Prostate gland (tissue), 2 donors: ENCODE results near the gene PDPK1. TPM values are rescaled to one million over a fixed set of nuclear protein-coding genes. Genes with fewer than 3 reads are reported as not detected.

Source experiments
- DNase-seq: peaks from one replicate; pipeline ENCODE4 v3.0.0-alpha.2; 2019; ENCODE audit warnings: low spot score
- H3K27ac ChIP-seq, 2 donors: fragments of 200-600 bp; sonication (generic); 2 replicates each; pipeline ENCODE4 v1.5.1; 2017 to 2019
- H3K27me3 ChIP-seq: fragments of 200-600 bp; sonication (generic); replicated peaks from 2 replicates; pipeline ENCODE4 v1.5.1; 2019; ENCODE audit not compliant: insufficient read depth
- H3K36me3 ChIP-seq, 2 donors: fragments of 200-600 bp; sonication (generic); 1 replicate in 1 of 2; 2 replicates in 1 of 2; pipeline versions ENCODE4 v1.5.1 to v1.8.1; 2017 to 2019
- H3K4me1 ChIP-seq: fragments of 200-600 bp; sonication (generic); replicated peaks from 2 replicates; pipeline ENCODE4 v1.5.1; 2019
- H3K4me3 ChIP-seq, 2 donors: fragments of 200-600 bp; sonication (generic); 2 replicates each; pipeline ENCODE4 v1.5.1; 2017 to 2019
- H3K9me3 ChIP-seq: fragments of 200-600 bp; sonication (generic); 2 replicates; pipeline ENCODE4 v1.5.1; 2017
- POLR2A ChIP-seq: fragments of 450-650 bp; IDR thresholded peaks from one replicate; pipeline ENCODE4 v1.6.1; 2016; ENCODE audit warnings: antibody characterized with exemption, mild to moderate bottlenecking
- POLR2AphosphoS5 ChIP-seq: sonication (generic); formaldehyde crosslinking; IDR thresholded peaks from one replicate; pipeline ENCODE4 v1.6.1; 2017; ENCODE audit warnings: antibody characterized with exemption
- WGBS: methylation state at CpG from one replicate; pipeline ENCODE4 v1.1.5; 2018; 5-methylcytosine and 5-hydroxymethylcytosine counted together
- intact Hi-C: fragments of 100-400 bp; cut with DNase I; formaldehyde crosslinking; loops from one replicate; pipeline ENCODE4 v1.14.2; 2022
- total RNA-seq, 2 donors: library from RNA; depleted of rRNA; stranded (reverse); fragments of >200 nt; gene quantifications; one replicate each; pipeline ENCODE4 v1.1.0, GENCODE V29; 2016
- TF ChIP-seq, protein P1 (sequence below), 4 experiments: fragments of 200-600 bp in 2 of 4; fragments of 450-650 bp in 2 of 4; sonication (generic) in 2 of 4; IDR thresholded peaks; 1 replicate in 3 of 4; 2 replicates in 1 of 4; pipeline ENCODE4 v1.5.1; 2016 to 2019; ENCODE audit warnings: antibody characterized with exemption in 4 of 4, mild to moderate bottlenecking in 2 of 4, moderate library complexity in 2 of 4

Gene PDPK1
- total RNA-seq, 2 donors from 2014 or later, result 33.1 to 73.2 TPM

DNA sequence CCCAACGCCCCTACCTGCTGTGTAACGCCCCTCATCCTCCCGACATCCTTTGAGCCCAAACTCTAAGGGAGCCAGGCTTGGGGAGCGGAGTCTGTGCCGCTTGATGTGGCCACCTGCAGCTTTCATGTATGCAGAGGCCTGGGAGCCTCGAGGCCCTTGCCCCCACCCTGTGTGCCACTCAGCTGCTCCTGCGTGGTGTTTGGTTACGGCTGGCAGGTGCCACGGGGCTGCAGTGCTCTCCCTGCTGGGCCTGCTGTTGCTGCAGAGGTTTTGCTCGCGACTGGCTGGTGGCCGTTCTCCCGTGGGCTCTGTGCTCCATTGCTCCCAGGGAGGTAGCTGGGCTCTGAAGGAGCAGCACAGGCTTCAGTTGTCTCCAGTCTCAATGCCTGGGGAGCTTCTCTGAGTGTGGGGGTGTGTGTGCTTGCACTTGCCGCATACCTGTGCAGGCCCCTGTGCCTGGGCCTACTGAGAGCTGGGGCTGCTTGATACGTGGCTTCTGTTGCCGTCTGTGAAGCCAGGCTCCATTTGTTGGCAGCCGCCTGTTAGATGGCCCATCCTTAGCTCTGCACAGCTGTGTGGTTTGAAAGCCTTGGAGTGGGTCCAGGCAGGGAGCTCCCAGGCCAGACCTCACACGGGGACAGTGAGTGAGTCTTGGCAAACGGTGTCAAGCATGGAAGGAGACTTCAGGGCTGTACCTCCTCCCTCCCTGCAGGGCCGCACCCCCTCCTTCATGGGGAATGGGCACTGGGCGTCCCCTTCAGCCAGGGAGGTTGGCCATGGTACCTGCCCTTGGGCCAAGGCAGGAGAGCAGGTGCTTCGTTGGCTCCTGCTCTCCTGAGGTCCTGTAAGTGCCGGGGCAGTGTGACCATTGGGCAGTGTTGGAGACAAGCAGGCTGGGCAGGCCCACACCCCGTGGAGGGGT lies 47.2 kb downstream of the PDPK1 start:
- Histone ChIP-seq H3K27ac (no peak overlapping the region), H3K36me3 (peaks cover 4 to 12% of the 10 kb centered on the region in 2 donors), H3K4me3 (no peak overlapping the region), H3K4me1 (no peaks in the 10 kb centered on the region), H3K9me3 (no peaks in the 10 kb centered on the region), H3K27me3 (no peaks in the 10 kb centered on the region)
- DNase-seq, result no peak
- WGBS, result 75% methylated on average over 23 of the region's 24 CpGs
- intact Hi-C loops, result no loop called here
- TF ChIP-seq, protein P1, sequence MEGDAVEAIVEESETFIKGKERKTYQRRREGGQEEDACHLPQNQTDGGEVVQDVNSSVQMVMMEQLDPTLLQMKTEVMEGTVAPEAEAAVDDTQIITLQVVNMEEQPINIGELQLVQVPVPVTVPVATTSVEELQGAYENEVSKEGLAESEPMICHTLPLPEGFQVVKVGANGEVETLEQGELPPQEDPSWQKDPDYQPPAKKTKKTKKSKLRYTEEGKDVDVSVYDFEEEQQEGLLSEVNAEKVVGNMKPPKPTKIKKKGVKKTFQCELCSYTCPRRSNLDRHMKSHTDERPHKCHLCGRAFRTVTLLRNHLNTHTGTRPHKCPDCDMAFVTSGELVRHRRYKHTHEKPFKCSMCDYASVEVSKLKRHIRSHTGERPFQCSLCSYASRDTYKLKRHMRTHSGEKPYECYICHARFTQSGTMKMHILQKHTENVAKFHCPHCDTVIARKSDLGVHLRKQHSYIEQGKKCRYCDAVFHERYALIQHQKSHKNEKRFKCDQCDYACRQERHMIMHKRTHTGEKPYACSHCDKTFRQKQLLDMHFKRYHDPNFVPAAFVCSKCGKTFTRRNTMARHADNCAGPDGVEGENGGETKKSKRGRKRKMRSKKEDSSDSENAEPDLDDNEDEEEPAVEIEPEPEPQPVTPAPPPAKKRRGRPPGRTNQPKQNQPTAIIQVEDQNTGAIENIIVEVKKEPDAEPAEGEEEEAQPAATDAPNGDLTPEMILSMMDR (IDR thresholded peaks at IDR 0.05), result no peak
- TF ChIP-seq POLR2A, result no peak
- no peak for TF ChIP-seq POLR2AphosphoS5

DNA sequence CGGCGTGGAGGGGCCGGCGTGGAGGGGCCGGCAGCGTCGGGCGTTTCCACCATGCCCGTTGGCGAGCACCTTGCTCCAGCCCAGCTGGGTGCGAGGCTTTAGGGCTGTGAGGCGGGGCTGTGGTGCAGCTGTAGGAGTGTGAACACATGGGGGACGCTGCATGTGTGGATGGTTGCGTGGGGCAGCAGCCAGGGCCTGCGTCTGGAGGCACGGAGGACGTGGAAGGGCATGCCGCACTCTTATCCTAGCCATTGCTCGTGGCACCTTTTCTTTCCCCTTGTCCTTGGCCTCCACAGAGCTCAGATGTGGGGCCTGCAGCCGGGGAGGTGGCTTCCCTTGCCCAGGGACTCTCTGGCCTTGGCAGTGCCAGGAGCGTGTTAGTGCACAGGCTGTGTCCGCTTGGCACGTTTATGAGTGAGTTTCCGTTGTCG lies 47.8 kb downstream of the PDPK1 start:
- DNase-seq, result no peak
- no peaks in the 10 kb centered on the region for H3K9me3 ChIP-seq
- H3K36me3 ChIP-seq, result peaks cover 4 to 12% of the 10 kb centered on the region in 2 donors
- H3K27me3 ChIP-seq, result no peaks in the 10 kb centered on the region
- 90% methylated on average over 25 of the region's 25 CpGs for WGBS
- H3K27ac ChIP-seq, result no peak overlapping the region
- TF ChIP-seq, protein P1 (IDR thresholded peaks at IDR 0.05), result no peak
- TF ChIP-seq POLR2A (no peak), POLR2AphosphoS5 (no peak)
- no peak overlapping the region for H3K4me3 ChIP-seq
- H3K4me1 ChIP-seq, result no peaks in the 10 kb centered on the region
- intact Hi-C loops, result no loop called here

DNA sequence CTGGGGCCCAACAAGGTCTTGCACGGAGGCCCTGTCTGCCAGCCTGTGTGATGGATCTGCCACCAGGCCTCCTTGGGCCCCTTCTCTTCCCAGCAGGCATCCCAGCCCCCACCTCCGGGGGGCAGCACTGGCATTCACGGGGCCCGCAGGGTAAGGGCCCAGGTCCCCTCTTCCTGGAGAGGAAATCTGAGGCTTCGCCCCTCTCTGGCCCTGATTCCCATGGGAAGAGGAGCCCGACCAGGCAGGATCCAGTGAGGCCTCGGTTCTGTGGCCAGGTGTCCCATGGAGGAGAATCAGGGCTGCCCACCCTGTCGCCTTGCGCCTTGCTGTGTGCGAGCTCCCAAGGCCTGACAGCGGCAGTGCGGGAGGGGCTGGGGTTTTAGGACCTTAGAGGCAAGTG lies 48.4 kb downstream of the PDPK1 start:
- no peak overlapping the region for H3K27ac ChIP-seq
- intact Hi-C loops, result no loop called here
- peaks cover 4 to 12% of the 10 kb centered on the region in 2 donors for H3K36me3 ChIP-seq
- no peak for TF ChIP-seq POLR2A
- no peak for TF ChIP-seq POLR2AphosphoS5
- TF ChIP-seq, protein P1 (IDR thresholded peaks at IDR 0.05), result no peak
- 82% methylated on average over 12 of the region's 12 CpGs for WGBS
- H3K4me3 ChIP-seq, result no peak overlapping the region
- H3K9me3 ChIP-seq, result no peaks in the 10 kb centered on the region
- DNase-seq, result no peak
- H3K4me1 ChIP-seq, result no peaks in the 10 kb centered on the region
- no peaks in the 10 kb centered on the region for H3K27me3 ChIP-seq

DNA sequence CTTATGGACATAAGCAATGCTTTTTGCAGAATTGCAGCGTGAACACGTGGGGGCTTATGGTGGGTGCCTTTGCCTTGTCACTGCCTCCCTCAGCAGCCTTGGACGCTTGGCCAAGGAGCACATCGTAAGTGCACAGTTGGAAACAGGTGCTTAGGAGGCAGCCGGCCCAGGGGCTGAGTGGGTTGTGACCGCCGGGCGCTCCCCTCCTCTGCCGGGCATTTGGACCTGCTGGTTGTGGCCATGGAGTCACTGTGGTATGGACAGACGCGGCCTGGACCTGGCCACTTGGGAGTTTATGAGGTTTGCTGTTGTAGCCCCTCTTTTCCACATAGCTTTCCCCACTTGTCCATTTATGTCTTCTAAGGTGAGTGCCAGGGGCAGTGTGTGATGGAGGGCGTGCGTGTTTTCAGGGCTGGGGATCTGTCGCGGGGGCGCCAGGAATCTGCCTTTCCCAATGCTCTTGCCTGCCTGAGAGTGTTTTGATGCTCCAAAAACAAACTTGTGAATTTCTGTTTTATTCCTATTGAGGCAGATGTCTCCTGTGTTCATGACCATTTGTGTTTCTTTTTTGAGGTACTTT lies 49.2 kb downstream of the PDPK1 start:
- Histone ChIP-seq H3K27me3 (no peaks in the 10 kb centered on the region), H3K4me3 (no peak overlapping the region), H3K36me3 (peaks cover 4 to 12% of the 10 kb centered on the region in 2 donors), H3K27ac (no peak overlapping the region), H3K9me3 (no peaks in the 10 kb centered on the region), H3K4me1 (no peaks in the 10 kb centered on the region)
- WGBS, result 92% methylated on average over 16 of the region's 16 CpGs
- TF ChIP-seq POLR2A (no peak), POLR2AphosphoS5 (no peak)
- TF ChIP-seq, protein P1 (IDR thresholded peaks at IDR 0.05), result no peak
- no peak for DNase-seq
- intact Hi-C loops, result no loop called here
